K562 (cell line): ENCODE results near the gene GGACT. TPM values are rescaled to one million over a fixed set of nuclear protein-coding genes. Genes with fewer than 3 reads are reported as not detected.

Experiments used
- ARID1B ChIP-seq: fragments of 450-650 bp; IDR thresholded peaks from 2 replicates; pipeline ENCODE4 v1.6.1; 2016; ENCODE audit warnings: antibody characterized with exemption, mild to moderate bottlenecking, inconsistent platforms
- BHLHE40 ChIP-seq: IDR thresholded peaks from 2 replicates; pipeline ENCODE4 v1.6.1; 2011; ENCODE audit warnings: low read length, improper control_type of control experiment
- FIP1L1 ChIP-seq: fragments of 200-400 bp; formaldehyde crosslinking; IDR thresholded peaks from 2 replicates; pipeline ENCODE4 v1.6.1; 2018; ENCODE audit warnings: mild to moderate bottlenecking, low read depth, low read length; ENCODE audit not compliant: poor library complexity, severe bottlenecking
- FOXM1 ChIP-seq, 2 experiments: fragments of 450-650 bp in 1 of 2; sonication (generic) in 1 of 2; formaldehyde crosslinking in 1 of 2; IDR thresholded peaks; 2 replicates each; pipeline versions ENCODE4 v1.6.1 to v1.9.0; 2017 to 2022; ENCODE audit warnings: low read depth in 2 of 2, mild to moderate bottlenecking in 2 of 2, missing genetic modification reagents in 1 of 2, moderate library complexity in 1 of 2
- GTF2A2 ChIP-seq: IDR thresholded peaks from 2 replicates; pipeline ENCODE4 v1.6.1; 2016; ENCODE audit warnings: mild to moderate bottlenecking, missing genetic modification characterization, missing compliant biosample characterization
- HDAC1 ChIP-seq, 2 experiments: fragments of 450-650 bp; IDR thresholded peaks; 2 replicates each; pipeline ENCODE4 v1.6.1; 2016 to 2017; ENCODE audit warnings: inconsistent platforms in 1 of 2, mild to moderate bottlenecking in 1 of 2, moderate library complexity in 1 of 2
- SREBF2 ChIP-seq: sonication (generic); formaldehyde crosslinking; IDR thresholded peaks from 2 replicates; pipeline ENCODE4 v1.4.0; 2020; ENCODE audit warnings: mild to moderate bottlenecking, missing genetic modification reagents
- SRF ChIP-seq, 2 experiments: fragments of 250-450, 450-650 bp in 1 of 2; sonication (Bioruptor Pico) in 1 of 2; sonication (generic) in 1 of 2; formaldehyde crosslinking; IDR thresholded peaks; 2 replicates each; pipeline versions ENCODE4 v1.5.0 to v1.5.1; 2020 to 2022; ENCODE audit warnings: mild to moderate bottlenecking in 1 of 2, missing genetic modification reagents in 1 of 2
- U2AF2 ChIP-seq: fragments of 200-400 bp; formaldehyde crosslinking; optimal IDR thresholded peaks from 2 replicates; pipeline ENCODE3; 2017; ENCODE audit warnings: low read depth, mild to moderate bottlenecking, low read length
- ZFP30 ChIP-seq: fragments of 250-450 bp; sonication (Bioruptor Pico); IDR thresholded peaks from 2 replicates; pipeline ENCODE4 v1.8.0; 2022; ENCODE audit warnings: moderate library complexity, mild to moderate bottlenecking, inconsistent platforms, borderline replicate concordance
- ZFX ChIP-seq: sonication (generic); formaldehyde crosslinking; IDR thresholded peaks from 2 replicates; pipeline ENCODE4 v1.8.0; 2022; ENCODE audit warnings: mild to moderate bottlenecking, missing genetic modification reagents, moderate library complexity
- polyA plus RNA-seq, 8 experiments: library from polyadenylated mRNA; depleted of rRNA in 4 of 8; stranded (reverse) in 5 of 8; unstranded in 3 of 8; fragments of >200 nt; fragmentation: Nextera tagmentation in 2 of 8; fragmentation: Illumina TruSeq in 1 of 8; extraction: Ambion mirVana in 2 of 8; extraction: Trizol in 1 of 8; gene quantifications; 2 replicates each; pipeline versions ENCODE4 v1.2.1 to v1.2.3, GENCODE V29; 2011 to 2014; ENCODE audit warnings: inconsistent platforms in 1 of 8, missing spikeins in 1 of 8
- total RNA-seq, 7 experiments: library from RNA; depleted of rRNA in 6 of 7; stranded (reverse); fragments of >200 nt in 6 of 7; fragmentation: Illumina TruSeq in 2 of 7; extraction: Trizol in 2 of 7; gene quantifications; 2 replicates each; pipeline versions ENCODE4 v1.2.1 to v1.2.3, GENCODE V29; 2011 to 2021; ENCODE audit warnings: low replicate concordance in 1 of 7
- TF ChIP-seq, protein P1 (sequence below): sonication (generic); formaldehyde crosslinking; IDR thresholded peaks from 2 replicates; pipeline ENCODE4 v1.5.0; 2020; ENCODE audit warnings: missing genetic modification reagents
- TF ChIP-seq, protein P2 (sequence below): fragments of 450-650 bp; IDR thresholded peaks from 2 replicates; pipeline ENCODE4 v1.6.1; 2016; ENCODE audit warnings: mild to moderate bottlenecking, moderate library complexity

Gene GGACT
- total and polyA plus RNA-seq, 9 of the 15 experiments (the other 6 are each of a cell fraction or from before 2014, with no cell fraction given), result 0.20 to 3.2 (median 1.7) TPM

DNA sequence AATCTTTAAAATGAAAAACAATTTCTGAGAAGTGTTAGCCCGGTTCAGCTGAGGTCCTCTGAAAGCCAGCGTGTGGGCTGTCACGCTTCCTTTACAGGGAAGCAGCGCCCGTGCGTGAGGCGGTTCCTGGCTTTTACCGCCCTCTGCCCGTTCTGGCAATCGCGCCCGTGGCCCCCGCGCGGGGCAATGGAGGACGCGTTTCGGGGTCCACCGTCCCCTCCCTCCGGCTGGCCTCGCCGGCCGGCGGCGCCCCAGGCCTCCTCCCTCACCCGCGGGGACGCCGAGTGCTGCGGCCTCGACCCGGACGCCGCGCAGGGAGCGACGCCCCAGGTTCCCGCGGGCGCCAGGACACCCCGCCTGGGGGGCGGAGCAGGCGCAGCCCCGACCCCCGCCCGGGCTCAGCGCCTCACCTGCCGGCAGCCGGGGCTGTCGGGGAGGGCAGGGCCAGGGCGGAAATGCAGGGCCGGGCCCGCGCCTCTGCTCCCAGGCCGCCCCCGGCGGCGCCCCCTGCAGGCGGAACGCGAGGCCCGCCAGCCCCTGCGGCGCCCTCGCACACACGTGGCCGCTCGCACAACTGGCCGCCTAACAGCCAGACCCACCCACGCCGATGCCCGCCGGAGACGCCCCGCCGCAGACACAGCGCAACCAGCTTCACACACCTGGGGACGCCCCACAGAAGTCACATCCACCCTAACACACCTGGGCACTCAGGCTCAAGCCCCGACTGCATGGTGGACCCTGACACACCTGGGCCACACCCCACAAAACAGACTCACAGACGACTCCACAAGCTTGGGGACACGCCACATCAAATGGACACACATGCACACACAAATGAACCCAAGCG is at the start of gene GGACT (continued):
- peak; percentile 51 for TF ChIP-seq FIP1L1
- TF ChIP-seq GTF2A2 (tag), result no peak
- TF ChIP-seq, protein P1, sequence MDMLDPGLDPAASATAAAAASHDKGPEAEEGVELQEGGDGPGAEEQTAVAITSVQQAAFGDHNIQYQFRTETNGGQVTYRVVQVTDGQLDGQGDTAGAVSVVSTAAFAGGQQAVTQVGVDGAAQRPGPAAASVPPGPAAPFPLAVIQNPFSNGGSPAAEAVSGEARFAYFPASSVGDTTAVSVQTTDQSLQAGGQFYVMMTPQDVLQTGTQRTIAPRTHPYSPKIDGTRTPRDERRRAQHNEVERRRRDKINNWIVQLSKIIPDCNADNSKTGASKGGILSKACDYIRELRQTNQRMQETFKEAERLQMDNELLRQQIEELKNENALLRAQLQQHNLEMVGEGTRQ (CRISPR knock-in tag), result peak; percentile 62
- no peak for TF ChIP-seq FOXM1 (IDR thresholded peaks at IDR 0.05; ENCODE audit: low read depth)
- no peak for TF ChIP-seq FOXM1 (CRISPR knock-in tag; IDR thresholded peaks at IDR 0.05; ENCODE audit: low read depth)
- TF ChIP-seq ZFX (CRISPR knock-in tag), result peak; percentile 86
- TF ChIP-seq, protein P2, sequence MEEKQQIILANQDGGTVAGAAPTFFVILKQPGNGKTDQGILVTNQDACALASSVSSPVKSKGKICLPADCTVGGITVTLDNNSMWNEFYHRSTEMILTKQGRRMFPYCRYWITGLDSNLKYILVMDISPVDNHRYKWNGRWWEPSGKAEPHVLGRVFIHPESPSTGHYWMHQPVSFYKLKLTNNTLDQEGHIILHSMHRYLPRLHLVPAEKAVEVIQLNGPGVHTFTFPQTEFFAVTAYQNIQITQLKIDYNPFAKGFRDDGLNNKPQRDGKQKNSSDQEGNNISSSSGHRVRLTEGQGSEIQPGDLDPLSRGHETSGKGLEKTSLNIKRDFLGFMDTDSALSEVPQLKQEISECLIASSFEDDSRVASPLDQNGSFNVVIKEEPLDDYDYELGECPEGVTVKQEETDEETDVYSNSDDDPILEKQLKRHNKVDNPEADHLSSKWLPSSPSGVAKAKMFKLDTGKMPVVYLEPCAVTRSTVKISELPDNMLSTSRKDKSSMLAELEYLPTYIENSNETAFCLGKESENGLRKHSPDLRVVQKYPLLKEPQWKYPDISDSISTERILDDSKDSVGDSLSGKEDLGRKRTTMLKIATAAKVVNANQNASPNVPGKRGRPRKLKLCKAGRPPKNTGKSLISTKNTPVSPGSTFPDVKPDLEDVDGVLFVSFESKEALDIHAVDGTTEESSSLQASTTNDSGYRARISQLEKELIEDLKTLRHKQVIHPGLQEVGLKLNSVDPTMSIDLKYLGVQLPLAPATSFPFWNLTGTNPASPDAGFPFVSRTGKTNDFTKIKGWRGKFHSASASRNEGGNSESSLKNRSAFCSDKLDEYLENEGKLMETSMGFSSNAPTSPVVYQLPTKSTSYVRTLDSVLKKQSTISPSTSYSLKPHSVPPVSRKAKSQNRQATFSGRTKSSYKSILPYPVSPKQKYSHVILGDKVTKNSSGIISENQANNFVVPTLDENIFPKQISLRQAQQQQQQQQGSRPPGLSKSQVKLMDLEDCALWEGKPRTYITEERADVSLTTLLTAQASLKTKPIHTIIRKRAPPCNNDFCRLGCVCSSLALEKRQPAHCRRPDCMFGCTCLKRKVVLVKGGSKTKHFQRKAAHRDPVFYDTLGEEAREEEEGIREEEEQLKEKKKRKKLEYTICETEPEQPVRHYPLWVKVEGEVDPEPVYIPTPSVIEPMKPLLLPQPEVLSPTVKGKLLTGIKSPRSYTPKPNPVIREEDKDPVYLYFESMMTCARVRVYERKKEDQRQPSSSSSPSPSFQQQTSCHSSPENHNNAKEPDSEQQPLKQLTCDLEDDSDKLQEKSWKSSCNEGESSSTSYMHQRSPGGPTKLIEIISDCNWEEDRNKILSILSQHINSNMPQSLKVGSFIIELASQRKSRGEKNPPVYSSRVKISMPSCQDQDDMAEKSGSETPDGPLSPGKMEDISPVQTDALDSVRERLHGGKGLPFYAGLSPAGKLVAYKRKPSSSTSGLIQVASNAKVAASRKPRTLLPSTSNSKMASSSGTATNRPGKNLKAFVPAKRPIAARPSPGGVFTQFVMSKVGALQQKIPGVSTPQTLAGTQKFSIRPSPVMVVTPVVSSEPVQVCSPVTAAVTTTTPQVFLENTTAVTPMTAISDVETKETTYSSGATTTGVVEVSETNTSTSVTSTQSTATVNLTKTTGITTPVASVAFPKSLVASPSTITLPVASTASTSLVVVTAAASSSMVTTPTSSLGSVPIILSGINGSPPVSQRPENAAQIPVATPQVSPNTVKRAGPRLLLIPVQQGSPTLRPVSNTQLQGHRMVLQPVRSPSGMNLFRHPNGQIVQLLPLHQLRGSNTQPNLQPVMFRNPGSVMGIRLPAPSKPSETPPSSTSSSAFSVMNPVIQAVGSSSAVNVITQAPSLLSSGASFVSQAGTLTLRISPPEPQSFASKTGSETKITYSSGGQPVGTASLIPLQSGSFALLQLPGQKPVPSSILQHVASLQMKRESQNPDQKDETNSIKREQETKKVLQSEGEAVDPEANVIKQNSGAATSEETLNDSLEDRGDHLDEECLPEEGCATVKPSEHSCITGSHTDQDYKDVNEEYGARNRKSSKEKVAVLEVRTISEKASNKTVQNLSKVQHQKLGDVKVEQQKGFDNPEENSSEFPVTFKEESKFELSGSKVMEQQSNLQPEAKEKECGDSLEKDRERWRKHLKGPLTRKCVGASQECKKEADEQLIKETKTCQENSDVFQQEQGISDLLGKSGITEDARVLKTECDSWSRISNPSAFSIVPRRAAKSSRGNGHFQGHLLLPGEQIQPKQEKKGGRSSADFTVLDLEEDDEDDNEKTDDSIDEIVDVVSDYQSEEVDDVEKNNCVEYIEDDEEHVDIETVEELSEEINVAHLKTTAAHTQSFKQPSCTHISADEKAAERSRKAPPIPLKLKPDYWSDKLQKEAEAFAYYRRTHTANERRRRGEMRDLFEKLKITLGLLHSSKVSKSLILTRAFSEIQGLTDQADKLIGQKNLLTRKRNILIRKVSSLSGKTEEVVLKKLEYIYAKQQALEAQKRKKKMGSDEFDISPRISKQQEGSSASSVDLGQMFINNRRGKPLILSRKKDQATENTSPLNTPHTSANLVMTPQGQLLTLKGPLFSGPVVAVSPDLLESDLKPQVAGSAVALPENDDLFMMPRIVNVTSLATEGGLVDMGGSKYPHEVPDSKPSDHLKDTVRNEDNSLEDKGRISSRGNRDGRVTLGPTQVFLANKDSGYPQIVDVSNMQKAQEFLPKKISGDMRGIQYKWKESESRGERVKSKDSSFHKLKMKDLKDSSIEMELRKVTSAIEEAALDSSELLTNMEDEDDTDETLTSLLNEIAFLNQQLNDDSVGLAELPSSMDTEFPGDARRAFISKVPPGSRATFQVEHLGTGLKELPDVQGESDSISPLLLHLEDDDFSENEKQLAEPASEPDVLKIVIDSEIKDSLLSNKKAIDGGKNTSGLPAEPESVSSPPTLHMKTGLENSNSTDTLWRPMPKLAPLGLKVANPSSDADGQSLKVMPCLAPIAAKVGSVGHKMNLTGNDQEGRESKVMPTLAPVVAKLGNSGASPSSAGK, result peak; percentile 98
- no peak for TF ChIP-seq SREBF2 (CRISPR knock-in tag)
- peak in 1 of 2 experiments; percentile 38; a peak in 1 of 4 replicates for TF ChIP-seq HDAC1 (IDR thresholded peaks at IDR 0.05)
- TF ChIP-seq ZFP30 (CRISPR knock-in tag), result no peak
- TF ChIP-seq BHLHE40, result peak; percentile 47
- no peak for TF ChIP-seq SRF (CRISPR knock-in tag; IDR thresholded peaks at IDR 0.05)
- no peak for TF ChIP-seq U2AF2
- no peak for TF ChIP-seq ARID1B
